Gastrocnemius medialis (tissue), 4 donors: ENCODE data around the gene PRKACA. TPM values are rescaled to one million over a fixed set of nuclear protein-coding genes. Genes with fewer than 3 reads are reported as not detected.

Experiments
- ATAC-seq, 2 donors: fragments of 150-250 bp; one replicate each; pipeline ENCODE4 v1.9.1; 2016
- DNase-seq, 2 donors: peaks; one replicate each; pipeline ENCODE4 v3.0.0-alpha.2; 2019
- H3K27ac ChIP-seq, 4 donors: fragments of 200-600 bp; sonication (generic); 1 replicate in 1 of 4; 2 replicates in 3 of 4; pipeline ENCODE4 v1.5.1; 2016 to 2018; ENCODE audit warnings: mild to moderate bottlenecking in 2 of 4, moderate library complexity in 1 of 4
- H3K27me3 ChIP-seq, 3 donors: fragments of 200-600 bp; sonication (generic) in 2 of 3; 1 replicate in 1 of 3; 2 replicates in 2 of 3; pipeline versions ENCODE4 v1.5.1 to v1.6.0; 2016 to 2019; ENCODE audit warnings: mild to moderate bottlenecking in 1 of 3, moderate library complexity in 1 of 3
- H3K36me3 ChIP-seq, 2 donors: fragments of 200-600 bp; sonication (generic) in 1 of 2; one replicate each; pipeline ENCODE4 v1.5.1; 2017 to 2018
- H3K4me1 ChIP-seq, 2 donors: fragments of 200-600 bp; sonication (generic) in 1 of 2; one replicate each; pipeline ENCODE4 v1.5.1; 2016 to 2017; ENCODE audit warnings: mild to moderate bottlenecking in 2 of 2
- H3K4me3 ChIP-seq, 4 donors: fragments of 200-600 bp; sonication (generic) in 3 of 4; 1 replicate in 1 of 4; 2 replicates in 3 of 4; pipeline ENCODE4 v1.5.1; 2016 to 2019; ENCODE audit warnings: mild to moderate bottlenecking in 2 of 4
- H3K9me3 ChIP-seq, 3 donors: fragments of 200-600 bp; sonication (generic) in 2 of 3; 1 replicate in 1 of 3; 2 replicates in 2 of 3; pipeline ENCODE4 v1.5.1; 2016 to 2019
- CTCF ChIP-seq, 5 experiments: fragments of 450-650 bp in 3 of 5; fragments of 200-600 bp in 2 of 5; sonication (generic) in 2 of 5; IDR thresholded peaks in 4 of 5; conservative IDR thresholded peaks in 1 of 5; 1 replicate in 4 of 5; 2 replicates in 1 of 5; pipeline ENCODE4 v1.5.1; 2016 to 2019; ENCODE audit warnings: antibody characterized with exemption in 5 of 5, mild to moderate bottlenecking in 3 of 5, moderate library complexity in 3 of 5
- POLR2A ChIP-seq, 2 donors: fragments of 450-650 bp; IDR thresholded peaks; one replicate each; pipeline ENCODE4 v1.6.1; 2017; ENCODE audit warnings: antibody characterized with exemption in 2 of 2, mild to moderate bottlenecking in 2 of 2, moderate library complexity in 2 of 2
- in situ Hi-C, 4 donors: fragments of 200-750 bp; cut with MboI; loops; one replicate each; pipeline versions ENCODE4 v1.15.0 to v1.8.0; 2017; ENCODE audit warnings: low sequenced_read_pairs in 4 of 4
- intact Hi-C: fragments of 100-400 bp; cut with DNase I; formaldehyde crosslinking; loops from one replicate; pipeline ENCODE4 v1.15.1; 2023; ENCODE audit warnings: low total_unique reads
- total RNA-seq, 4 donors: library from RNA; depleted of rRNA; stranded (reverse); fragments of >200 nt; gene quantifications; one replicate each; pipeline versions ENCODE4 v1.1.0 to v1.2.3, GENCODE V29; 2016

The PRKACA gene
- total RNA-seq, 4 donors from 2014 or later, result 74.7 to 180 (median 147) TPM

- H3K4me1 ChIP-seq, result peaks cover 0 to 4% of the 10 kb centered on the region in 2 donors
- H3K36me3 ChIP-seq, result no peaks in the 10 kb centered on the region
- no peak overlapping the region for H3K27ac ChIP-seq
- DNase-seq (no peak), ATAC-seq (no peak)
- intact Hi-C loops, result no loop called here
- H3K27me3 ChIP-seq, result peaks cover 20 to 39% (median 36%) of the 10 kb centered on the region in 3 donors
- TF ChIP-seq POLR2A (IDR thresholded peaks at IDR 0.05) (no peak), CTCF (IDR thresholded peaks at IDR 0.05 in 4 of 5, conservative IDR thresholded peaks at IDR 0.05 in 1 of 5) (no peak)
- no peak overlapping the region for H3K4me3 ChIP-seq
- no peaks in the 10 kb centered on the region for H3K9me3 ChIP-seq
- in situ Hi-C loops, result loop anchor here (10.0 to 25.0 kb wide), 3 partner anchors 161 to 468 kb away; no protein-coding TSS in a partner anchor
Measured at GRCh38 chr19:14055396-14055795, 62.2 kb downstream of the PRKACA start.

GRCh38 chr19:14054721-14055120, 62.8 kb downstream of the PRKACA start:
- DNase-seq (no peak), ATAC-seq (no peak)
- H3K27me3 ChIP-seq, result peaks cover 20 to 34% (median 29%) of the 10 kb centered on the region in 3 donors
- in situ Hi-C loops, result loop anchor here (10.0 to 25.0 kb wide), 3 partner anchors 160 to 467 kb away; no protein-coding TSS in a partner anchor
- no peak overlapping the region for H3K27ac ChIP-seq
- H3K4me1 ChIP-seq, result peaks cover 0 to 4% of the 10 kb centered on the region in 2 donors
- no peaks in the 10 kb centered on the region for H3K36me3 ChIP-seq
- intact Hi-C loops, result no loop called here
- TF ChIP-seq CTCF (IDR thresholded peaks at IDR 0.05 in 4 of 5, conservative IDR thresholded peaks at IDR 0.05 in 1 of 5), result no peak
- TF ChIP-seq POLR2A (IDR thresholded peaks at IDR 0.05), result no peak
- H3K9me3 ChIP-seq, result no peaks in the 10 kb centered on the region
- H3K4me3 ChIP-seq, result no peak overlapping the region

- no peaks in the 10 kb centered on the region for H3K36me3 ChIP-seq
- no peak overlapping the region for H3K4me3 ChIP-seq
- TF ChIP-seq CTCF (IDR thresholded peaks at IDR 0.05 in 4 of 5, conservative IDR thresholded peaks at IDR 0.05 in 1 of 5) (no peak), POLR2A (IDR thresholded peaks at IDR 0.05) (no peak)
- no peak for ATAC-seq
- H3K4me1 ChIP-seq, result peaks cover 0 to 4% of the 10 kb centered on the region in 2 donors
- no peak overlapping the region for H3K27ac ChIP-seq
- intact Hi-C loops, result no loop called here
- DNase-seq, result no peak
- no peaks in the 10 kb centered on the region for H3K9me3 ChIP-seq
- peaks cover 15 to 27% (median 23%) of the 10 kb centered on the region in 3 donors for H3K27me3 ChIP-seq
- in situ Hi-C loops, result loop anchor here (10.0 to 25.0 kb wide), 3 partner anchors 159 to 467 kb away; no protein-coding TSS in a partner anchor
Measured at GRCh38 chr19:14054099-14054498, 63.5 kb downstream of the PRKACA start.

GRCh38 chr19:14053500-14053899, 64.1 kb downstream of the PRKACA start:
- no peak for ATAC-seq
- in situ Hi-C loops (loop anchor here (10.0 to 25.0 kb wide), 3 partner anchors 159 to 466 kb away; no protein-coding TSS in a partner anchor), intact Hi-C loops (no loop called here)

More at GRCh38 chr19:14053500-14053899, 64.1 kb downstream of the PRKACA start:
- DNase-seq, result no peak
- no peak overlapping the region for H3K27ac ChIP-seq
- peaks cover 9 to 21% (median 17%) of the 10 kb centered on the region in 3 donors for H3K27me3 ChIP-seq
- TF ChIP-seq POLR2A (IDR thresholded peaks at IDR 0.05) (no peak), CTCF (IDR thresholded peaks at IDR 0.05 in 4 of 5, conservative IDR thresholded peaks at IDR 0.05 in 1 of 5) (no peak)
- no peaks in the 10 kb centered on the region for H3K9me3 ChIP-seq
- no peaks in the 10 kb centered on the region for H3K4me1 ChIP-seq
- H3K36me3 ChIP-seq, result no peaks in the 10 kb centered on the region
- no peak overlapping the region for H3K4me3 ChIP-seq
